GM12878 (cell line): Measurements from ENCODE around the gene TCF7L2. TPM values are rescaled to one million over a fixed set of nuclear protein-coding genes. Genes with fewer than 3 reads are reported as not detected.

ENCODE experiments used
- ATAC-seq: fragments of 200-7000 bp; cut with Tn5 transposase; 3 replicates; pipeline ENCODE4 v1.9.1; 2020; ENCODE audit warnings: mild to moderate bottlenecking, moderate library complexity
- BruUV-seq: library from RNA; stranded (reverse); fragments of 400-500 nt; replicated peaks from 2 replicates; lab custom pipeline; 2021; lab: Mats Ljungman, UMichigan
- CTCF ChIA-PET: fragments of 300-600 bp; sonication (Branson Sonifier 250); formaldehyde crosslinking; extraction: SDS; loops from one replicate; lab custom pipeline; 2021; ENCODE audit warnings: inconsistent platforms; lab: Yijun Ruan, JAX
- POLR2A ChIA-PET: fragments of 350-600 bp; formaldehyde crosslinking; extraction: SDS; loops from one replicate; lab custom pipeline; 2021; ENCODE audit warnings: inconsistent platforms; lab: Charles Lee
- RAD21 ChIA-PET: fragments of 300-600 bp; sonication (Branson Sonifier 250); formaldehyde crosslinking; loops from one replicate; lab custom pipeline; 2023; ENCODE audit warnings: antibody characterized with exemption; ENCODE audit not compliant: unreplicated experiment; lab: Charles Lee
- SMC1A ChIA-PET: fragments of 300-600 bp; sonication (Branson Sonifier 250); formaldehyde crosslinking; loops from one replicate; lab custom pipeline; 2023; ENCODE audit not compliant: unreplicated experiment, uncharacterized antibody; lab: Charles Lee
- DNase-seq: peaks from one replicate; pipeline ENCODE4 v3.0.0-alpha.2; 2011; ENCODE audit warnings: low read depth, low spot score
- FAIRE-seq: peaks from 3 replicates; lab custom pipeline; 2011; peaks lifted over from hg19 to GRCh38; lab: Jason Lieb, UNC
- H2AFZ ChIP-seq: 2 replicates; pipeline ENCODE4 v1.6.0; 2011; ENCODE audit warnings: low read depth, low read length, control low read depth; ENCODE audit not compliant: control insufficient read depth
- H3K27ac ChIP-seq: 2 replicates; pipeline ENCODE4 v1.5.1; 2011; ENCODE audit warnings: control low read depth; ENCODE audit not compliant: control insufficient read depth, insufficient read depth
- H3K27me3 ChIP-seq, 2 experiments: replicated peaks in 1 of 2; 2 replicates each; pipeline versions ENCODE4 v1.6.0 to v1.6.1; 2011; ENCODE audit warnings: low read length in 1 of 2; ENCODE audit not compliant: control insufficient read depth in 2 of 2, insufficient read depth in 2 of 2
- H3K36me3 ChIP-seq, 2 experiments: 2 replicates each; pipeline ENCODE4 v1.5.1; 2011; ENCODE audit warnings: low read length in 1 of 2; ENCODE audit not compliant: control insufficient read depth in 2 of 2, insufficient read depth in 2 of 2
- H3K4me1 ChIP-seq: 2 replicates; pipeline ENCODE4 v1.6.1; 2011; ENCODE audit warnings: mild to moderate bottlenecking, low read length, moderate library complexity, mixed read lengths; ENCODE audit not compliant: control insufficient read depth, insufficient read depth
- H3K4me2 ChIP-seq: 2 replicates; pipeline ENCODE4 v1.6.0; 2011; ENCODE audit warnings: control low read depth; ENCODE audit not compliant: control insufficient read depth, insufficient read depth
- H3K4me3 ChIP-seq: fragments of 200-600 bp; sonication (generic); 2 replicates; pipeline ENCODE4 v1.5.1; 2016
- H3K79me2 ChIP-seq: 2 replicates; pipeline ENCODE4 v1.6.0; 2011; ENCODE audit warnings: low read length; ENCODE audit not compliant: control insufficient read depth, insufficient read depth
- H3K9ac ChIP-seq: 2 replicates; pipeline ENCODE4 v1.8.0; 2011; ENCODE audit warnings: low read length, control low read depth, mixed read lengths; ENCODE audit not compliant: control insufficient read depth, insufficient read depth
- H3K9me3 ChIP-seq: replicated peaks from 3 replicates; pipeline ENCODE4 v1.5.1; 2011; ENCODE audit warnings: mild to moderate bottlenecking, low read length; ENCODE audit not compliant: control insufficient read depth, insufficient read depth
- H4K20me1 ChIP-seq: 2 replicates; pipeline ENCODE4 v1.6.0; 2011; ENCODE audit not compliant: control insufficient read depth, insufficient read depth
- ATF7 ChIP-seq: fragments of 450-650 bp; IDR thresholded peaks from 2 replicates; pipeline ENCODE4 v1.6.1; 2016; ENCODE audit warnings: low read depth, mild to moderate bottlenecking
- BCL11A ChIP-seq: IDR thresholded peaks from 2 replicates; pipeline ENCODE4 v1.6.1; 2011; ENCODE audit warnings: low read depth, low read length
- CREM ChIP-seq: IDR thresholded peaks from 2 replicates; pipeline ENCODE4 v1.6.1; 2014; ENCODE audit warnings: antibody characterized with exemption, low read depth
- EP300 ChIP-seq, 2 experiments: fragments of 150-350 bp in 1 of 2; IDR thresholded peaks; 2 replicates each; pipeline ENCODE4 v1.6.1; 2011 to 2012; ENCODE audit warnings: low read depth in 2 of 2, low read length in 2 of 2, borderline replicate concordance in 1 of 2, improper control_type of control experiment in 1 of 2, inconsistent platforms in 1 of 2; ENCODE audit not compliant: control insufficient read depth in 1 of 2
- ETV6 ChIP-seq, 2 experiments: fragments of 450-650 bp in 1 of 2; IDR thresholded peaks in 1 of 2; conservative IDR thresholded peaks in 1 of 2; 2 replicates each; pipeline ENCODE4 v1.6.1; 2014; ENCODE audit warnings: antibody characterized with exemption in 1 of 2, borderline replicate concordance in 1 of 2, low read depth in 1 of 2, mild to moderate bottlenecking in 1 of 2, moderate library complexity in 1 of 2
- GABPA ChIP-seq: IDR thresholded peaks from 2 replicates; pipeline ENCODE4 v1.6.1; 2014; ENCODE audit warnings: antibody characterized with exemption, low read depth, mild to moderate bottlenecking, inconsistent platforms
- HDGF ChIP-seq: fragments of 450-650 bp; IDR thresholded peaks from 2 replicates; pipeline ENCODE4 v1.6.1; 2016; ENCODE audit warnings: antibody characterized with exemption
- IKZF1 ChIP-seq: fragments of 450-650 bp; conservative IDR thresholded peaks from 2 replicates; pipeline ENCODE4 v1.6.1; 2017; ENCODE audit warnings: antibody characterized with exemption, mild to moderate bottlenecking
- JUNB ChIP-seq: IDR thresholded peaks from 2 replicates; pipeline ENCODE4 v1.6.1; 2016; ENCODE audit warnings: antibody characterized with exemption, mild to moderate bottlenecking
- MTA3 ChIP-seq: IDR thresholded peaks from 2 replicates; pipeline ENCODE4 v1.6.1; 2012; ENCODE audit warnings: low read length, inconsistent platforms, borderline replicate concordance
- NFIC ChIP-seq: IDR thresholded peaks from 2 replicates; pipeline ENCODE4 v1.6.1; 2012; ENCODE audit warnings: low read depth, mild to moderate bottlenecking, inconsistent platforms, low read length, moderate library complexity
- PAX5 ChIP-seq: IDR thresholded peaks from 2 replicates; pipeline ENCODE4 v1.6.1; 2011; ENCODE audit warnings: low read depth, low read length, borderline replicate concordance
- PML ChIP-seq: IDR thresholded peaks from 2 replicates; pipeline ENCODE4 v1.6.1; 2012; ENCODE audit warnings: low read length, inconsistent platforms
- SIN3A ChIP-seq: IDR thresholded peaks from 2 replicates; pipeline ENCODE4 v1.6.1; 2012; ENCODE audit warnings: low read depth, low read length, improper control_type of control experiment
- SMAD1 ChIP-seq: fragments of 450-650 bp; IDR thresholded peaks from 2 replicates; pipeline ENCODE4 v1.6.1; 2018; ENCODE audit warnings: mild to moderate bottlenecking, low read depth; ENCODE audit not compliant: partially characterized antibody
- SP1 ChIP-seq: IDR thresholded peaks from one replicate; pipeline ENCODE4 v1.6.1; 2011; ENCODE audit warnings: low read depth, low read length
- SPI1 ChIP-seq: IDR thresholded peaks from 2 replicates; pipeline ENCODE4 v1.6.1; 2011; ENCODE audit warnings: low read depth, mild to moderate bottlenecking, low read length, moderate library complexity, borderline replicate concordance; ENCODE audit not compliant: insufficient read depth
- SREBF2 ChIP-seq: IDR thresholded peaks from 2 replicates; pipeline ENCODE4 v1.6.1; 2012; ENCODE audit warnings: mild to moderate bottlenecking, low read length
- SUZ12 ChIP-seq: fragments of 200-600 bp; sonication (generic); IDR thresholded peaks from one replicate; pipeline ENCODE4 v1.6.1; 2018; ENCODE audit warnings: antibody characterized with exemption, mild to moderate bottlenecking; ENCODE audit not compliant: unreplicated experiment
- TAF1 ChIP-seq: IDR thresholded peaks from 2 replicates; pipeline ENCODE4 v1.6.1; 2011; ENCODE audit warnings: mild to moderate bottlenecking, low read depth, low read length, borderline replicate concordance
- TARDBP ChIP-seq: IDR thresholded peaks from 2 replicates; pipeline ENCODE4 v1.6.1; 2016; ENCODE audit warnings: borderline replicate concordance
- TBL1XR1 ChIP-seq: IDR thresholded peaks from 2 replicates; pipeline ENCODE4 v1.6.1; 2012; ENCODE audit warnings: low read depth, low read length, improper control_type of control experiment
- YY1 ChIP-seq: IDR thresholded peaks from 2 replicates; pipeline ENCODE4 v1.6.1; 2011; ENCODE audit warnings: low read depth, mild to moderate bottlenecking, low read length
- ZBED1 ChIP-seq: IDR thresholded peaks from 2 replicates; pipeline ENCODE4 v1.6.1; 2016; ENCODE audit warnings: borderline replicate concordance
- WGBS: methylation state at CpG from one replicate; pipeline ENCODE4 v1.1.6; 2016; ENCODE audit warnings: low lambda C conversion rate; ENCODE audit not compliant: insufficient replicate concordance, insufficient coverage; ENCODE audit errors: missing lambda C conversion rate; 5-methylcytosine and 5-hydroxymethylcytosine counted together
- in situ Hi-C: fragments of 300-500 bp; cut with MboI; formaldehyde crosslinking; loops from 9 replicates; pipeline ENCODE4 v1.14.3; 2018; ENCODE audit warnings: mixed read lengths
- intact Hi-C: fragments of 100-400 bp; cut with micrococcal nuclease; formaldehyde crosslinking; loops from one replicate; pipeline ENCODE4 v1.14.2; 2022; ENCODE audit not compliant: unreplicated experiment
- polyA plus RNA-seq, 11 experiments: library from polyadenylated mRNA; depleted of rRNA in 4 of 11; unstranded in 6 of 11; stranded (reverse) in 5 of 11; fragments of >200 nt; fragmentation: Nextera tagmentation in 4 of 11; fragmentation: Illumina TruSeq in 1 of 11; extraction: Ambion mirVana in 4 of 11; extraction: Trizol in 1 of 11; gene quantifications; 1 replicate in 1 of 11; 2 replicates in 10 of 11; pipeline versions ENCODE4 v1.2.1 to v1.2.3, GENCODE V29; 2011 to 2016; ENCODE audit warnings: inconsistent platforms in 2 of 11, missing spikeins in 2 of 11, low read depth in 1 of 11
- total RNA-seq, 4 experiments: library from RNA; depleted of rRNA in 3 of 4; stranded (reverse); fragments of >200 nt in 3 of 4; fragmentation: Illumina TruSeq in 1 of 4; extraction: Trizol in 1 of 4; gene quantifications; 2 replicates each; pipeline versions ENCODE4 v1.2.1 to v1.2.3, GENCODE V29; 2013 to 2021
- TF ChIP-seq, protein P1 (sequence below): IDR thresholded peaks from 2 replicates; pipeline ENCODE4 v1.6.1; 2012; ENCODE audit warnings: low read length, inconsistent platforms
- TF ChIP-seq, protein P2 (sequence below): fragments of 450-650 bp; IDR thresholded peaks from 2 replicates; pipeline ENCODE4 v1.6.1; 2014; ENCODE audit warnings: mild to moderate bottlenecking

Gene TCF7L2
- total and polyA plus RNA-seq, 10 of the 15 experiments (the other 5 are each of a cell fraction or from before 2014, with no cell fraction given) = 0.02 to 1.1 (median 0.35) TPM; not detected in 4

DNA sequence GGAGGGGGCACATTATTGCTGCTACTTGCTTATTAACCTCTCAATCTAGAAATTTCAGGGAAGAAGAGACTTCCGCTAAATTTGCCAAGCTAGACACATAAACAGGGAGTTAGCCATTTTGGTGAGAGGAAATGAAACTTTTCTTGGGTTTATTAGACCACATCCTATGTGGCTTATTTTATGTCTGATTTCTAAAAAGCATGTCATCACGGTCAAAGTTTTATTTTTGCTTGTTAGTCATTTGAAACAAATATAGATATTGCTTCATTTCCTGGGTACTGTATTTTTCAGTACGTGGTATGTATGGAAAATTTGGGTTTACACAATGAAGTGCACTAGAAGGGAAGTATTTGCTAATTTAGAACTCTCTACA is 144.1 kb downstream of the TCF7L2 start:
- WGBS = 13% methylated on average over 3 of the region's 3 CpGs
- Histone ChIP-seq H3K36me3 (no peaks in the 10 kb centered on the region), H3K27ac (no peak overlapping the region), H3K79me2 (no peaks in the 10 kb centered on the region), H4K20me1 (no peaks in the 10 kb centered on the region), H2AFZ (no peak overlapping the region), H3K4me3 (no peak overlapping the region), H3K27me3 (no peaks in the 10 kb centered on the region; a peak in 1 of 4 replicates), H3K9me3 (peaks cover 6% of the 10 kb centered on the region; the same call in 2 of the 3 replicates), H3K9ac (no peak overlapping the region), H3K4me2 (no peak overlapping the region), H3K4me1 (no peaks in the 10 kb centered on the region)
- FAIRE-seq (no peak), ATAC-seq (peak; percentile 88), DNase-seq (peak; percentile 23)
- SMC1A ChIA-PET = interaction anchor here (0.6 kb wide), 1 partner anchor 52 kb away, joined by 3 read pairs; no protein-coding TSS in a partner anchor
- in situ Hi-C loops = no loop called here
- no TSS peak for BruUV-seq
- RAD21 ChIA-PET = interaction anchor here (0.6 kb wide), 1 partner anchor 186 kb away, joined by 4 read pairs; no protein-coding TSS in a partner anchor
- CTCF ChIA-PET = no interaction called here
- POLR2A ChIA-PET = no interaction called here
- intact Hi-C loops = no loop called here
- TF ChIP-seq JUNB (peak; percentile 69), BCL11A (peak; percentile 54; the same call in 1 of the 2 replicates), PML (no peak), SREBF2 (no peak), NFIC (peak; percentile 80), SMAD1 (no peak), MTA3 (peak; percentile 69; the same call in 1 of the 2 replicates), TBL1XR1 (0 out of 2 replicates have a peak, but pooled peaks have one; percentile 23), SPI1 (peak; percentile 92), GABPA (peak; percentile 61; the same call in 1 of the 2 replicates), ATF7 (peak; percentile 76), SUZ12 (no peak), PAX5 (0 out of 2 replicates have a peak, but pooled peaks have one; percentile 6), YY1 (peak; percentile 22; the same call in 1 of the 2 replicates), SP1 (no peak), ZBED1 (peak; percentile 60; the same call in 1 of the 2 replicates), ETV6 (conservative IDR thresholded peaks at IDR 0.05 in 1 of 2, IDR thresholded peaks at IDR 0.05 in 1 of 2; ENCODE audit: borderline replicate concordance in 1 of 2, low read depth in 1 of 2) (peak in 1 of 2 experiments; percentile 74; a peak in 1 of 4 replicates), IKZF1 (no peak; the same call in 1 of the 2 replicates), SIN3A (no peak), TARDBP (no peak), TAF1 (no peak), CREM (peak; percentile 61), HDGF (no peak), EP300 (IDR thresholded peaks at IDR 0.05; ENCODE audit: borderline replicate concordance in 1 of 2, control insufficient read depth in 1 of 2, low read depth in 2 of 2, low read length in 2 of 2) (0 out of 4 replicates have a peak, but pooled peaks of 1 of the 2 experiments have one; percentile 28)
- TF ChIP-seq, protein P1, sequence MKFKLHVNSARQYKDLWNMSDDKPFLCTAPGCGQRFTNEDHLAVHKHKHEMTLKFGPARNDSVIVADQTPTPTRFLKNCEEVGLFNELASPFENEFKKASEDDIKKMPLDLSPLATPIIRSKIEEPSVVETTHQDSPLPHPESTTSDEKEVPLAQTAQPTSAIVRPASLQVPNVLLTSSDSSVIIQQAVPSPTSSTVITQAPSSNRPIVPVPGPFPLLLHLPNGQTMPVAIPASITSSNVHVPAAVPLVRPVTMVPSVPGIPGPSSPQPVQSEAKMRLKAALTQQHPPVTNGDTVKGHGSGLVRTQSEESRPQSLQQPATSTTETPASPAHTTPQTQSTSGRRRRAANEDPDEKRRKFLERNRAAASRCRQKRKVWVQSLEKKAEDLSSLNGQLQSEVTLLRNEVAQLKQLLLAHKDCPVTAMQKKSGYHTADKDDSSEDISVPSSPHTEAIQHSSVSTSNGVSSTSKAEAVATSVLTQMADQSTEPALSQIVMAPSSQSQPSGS = peak; percentile 84
- TF ChIP-seq, protein P2, sequence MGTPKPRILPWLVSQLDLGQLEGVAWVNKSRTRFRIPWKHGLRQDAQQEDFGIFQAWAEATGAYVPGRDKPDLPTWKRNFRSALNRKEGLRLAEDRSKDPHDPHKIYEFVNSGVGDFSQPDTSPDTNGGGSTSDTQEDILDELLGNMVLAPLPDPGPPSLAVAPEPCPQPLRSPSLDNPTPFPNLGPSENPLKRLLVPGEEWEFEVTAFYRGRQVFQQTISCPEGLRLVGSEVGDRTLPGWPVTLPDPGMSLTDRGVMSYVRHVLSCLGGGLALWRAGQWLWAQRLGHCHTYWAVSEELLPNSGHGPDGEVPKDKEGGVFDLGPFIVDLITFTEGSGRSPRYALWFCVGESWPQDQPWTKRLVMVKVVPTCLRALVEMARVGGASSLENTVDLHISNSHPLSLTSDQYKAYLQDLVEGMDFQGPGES = no peak
